PC-3 (cell line): ENCODE data around the gene CTNNA3. TPM values are rescaled to one million over a fixed set of nuclear protein-coding genes. Genes with fewer than 3 reads are reported as not detected.

ENCODE experiments used
- ATAC-seq: fragments of 200-7000 bp; cut with Tn5 transposase; 2 replicates; pipeline ENCODE4 v1.9.1; 2020; ENCODE audit warnings: mild to moderate bottlenecking, moderate library complexity
- BruUV-seq: library from RNA; stranded (reverse); fragments of 400-500 nt; replicated peaks from 2 replicates; lab custom pipeline; 2021; lab: Mats Ljungman, UMichigan
- CTCF ChIA-PET: fragments of 300-600 bp; sonication (Branson Sonifier 250); formaldehyde crosslinking; loops from one replicate; lab custom pipeline; 2022; ENCODE audit warnings: antibody characterized with exemption; lab: Charles Lee
- POLR2A ChIA-PET: fragments of 300-600 bp; sonication (Branson Sonifier 250); formaldehyde crosslinking; loops from one replicate; lab custom pipeline; 2022; ENCODE audit warnings: antibody characterized with exemption; ENCODE audit not compliant: unreplicated experiment; lab: Charles Lee
- DNase-seq: peaks from one replicate; pipeline ENCODE4 v3.0.0-alpha.2; 2015
- H2AFZ ChIP-seq: fragments of 300-600 bp; sonication (generic); 2 replicates; pipeline ENCODE4 v1.6.0; 2016; ENCODE audit warnings: antibody characterized with exemption, low read length
- H3F3A ChIP-seq: fragments of 300-600 bp; sonication (generic); one replicate; pipeline ENCODE4 v1.6.0; 2017; ENCODE audit warnings: antibody characterized with exemption, low read length, control low read depth, mild to moderate bottlenecking; ENCODE audit not compliant: unreplicated experiment
- H3K27ac ChIP-seq: fragments of 300-600 bp; sonication (generic); 2 replicates; pipeline ENCODE4 v1.5.1; 2016; ENCODE audit warnings: mild to moderate bottlenecking, low read length
- H3K27me3 ChIP-seq: fragments of 300-600 bp; sonication (generic); 2 replicates; pipeline ENCODE4 v1.6.1; 2016; ENCODE audit warnings: low read length, mixed read lengths
- H3K36me3 ChIP-seq: fragments of 300-600 bp; sonication (generic); 2 replicates; pipeline ENCODE4 v1.6.1; 2016; ENCODE audit warnings: low read depth, mixed run types, low read length, mixed read lengths
- H3K4me1 ChIP-seq: fragments of 300-600 bp; sonication (generic); 2 replicates; pipeline ENCODE4 v1.5.1; 2016; ENCODE audit warnings: low read length; ENCODE audit not compliant: insufficient read depth
- H3K4me2 ChIP-seq: fragments of 300-600 bp; sonication (generic); 2 replicates; pipeline ENCODE4 v1.6.0; 2016; ENCODE audit warnings: low read length
- H3K4me3 ChIP-seq: fragments of 300-600 bp; sonication (generic); 2 replicates; pipeline ENCODE4 v1.5.1; 2016; ENCODE audit warnings: mild to moderate bottlenecking, low read length, mixed read lengths
- H3K79me2 ChIP-seq: fragments of 300-600 bp; sonication (generic); 2 replicates; pipeline ENCODE4 v1.6.1; 2017; ENCODE audit warnings: low read length, mixed read lengths
- H3K9ac ChIP-seq: fragments of 300-600 bp; sonication (generic); 2 replicates; pipeline ENCODE4 v1.6.0; 2016; ENCODE audit warnings: mild to moderate bottlenecking, low read length
- H3K9me2 ChIP-seq: fragments of 300-600 bp; sonication (generic); replicated peaks from 2 replicates; pipeline ENCODE4 v1.6.1; 2016; ENCODE audit warnings: mixed run types, low read length, mixed read lengths
- H3K9me3 ChIP-seq: fragments of 300-600 bp; sonication (generic); 2 replicates; pipeline ENCODE4 v1.6.1; 2016; ENCODE audit warnings: low read length, mixed read lengths
- H4K20me1 ChIP-seq: fragments of 300-600 bp; sonication (generic); 2 replicates; pipeline ENCODE4 v1.6.1; 2016; ENCODE audit warnings: low read length, mixed read lengths
- CTCF ChIP-seq: fragments of 300-600 bp; sonication (generic); conservative IDR thresholded peaks from 2 replicates; pipeline ENCODE4 v1.5.1; 2017; ENCODE audit warnings: antibody characterized with exemption, low read depth, mild to moderate bottlenecking, low read length
- EZH2 ChIP-seq: fragments of 300-600 bp; sonication (generic); IDR thresholded peaks from one replicate; pipeline ENCODE4 v1.6.1; 2017; ENCODE audit warnings: antibody characterized with exemption, mild to moderate bottlenecking, low read length; ENCODE audit not compliant: unreplicated experiment
- EZH2phosphoT487 ChIP-seq: fragments of 300-600 bp; sonication (generic); IDR thresholded peaks from 2 replicates; pipeline ENCODE4 v1.6.1; 2018; ENCODE audit warnings: mild to moderate bottlenecking, antibody characterized with exemption, low read length, borderline replicate concordance
- intact Hi-C: fragments of 100-400 bp; cut with micrococcal nuclease; formaldehyde crosslinking; loops from 2 replicates; pipeline ENCODE4 v1.9.0; 2023
- total RNA-seq: library from RNA; depleted of rRNA; stranded (reverse); fragments of >200 nt; gene quantifications from 2 replicates; pipeline ENCODE4 v1.2.3, GENCODE V29; 2014

The CTNNA3 gene
- total RNA-seq, 1 experiment from 2014 or later: 1.9 TPM

- CTCF ChIA-PET: no interaction called here
- Histone ChIP-seq H3K79me2 (no peaks in the 10 kb centered on the region), H3K27me3 (no peaks in the 10 kb centered on the region), H3K27ac (no peak overlapping the region), H3K9ac (no peak overlapping the region), H4K20me1 (no peaks in the 10 kb centered on the region), H2AFZ (no peak overlapping the region), H3K9me3 (no peaks in the 10 kb centered on the region), H3K4me1 (peaks cover 12% of the 10 kb centered on the region), H3K4me3 (no peak overlapping the region), H3F3A (no peaks in the 10 kb centered on the region), H3K4me2 (no peak overlapping the region), H3K9me2 (no peaks in the 10 kb centered on the region), H3K36me3 (no peaks in the 10 kb centered on the region)
- no peak for ATAC-seq
- POLR2A ChIA-PET: no interaction called here
- no TSS peak for BruUV-seq
- TF ChIP-seq EZH2phosphoT487: no peak
- no peak for TF ChIP-seq EZH2
- no peak for TF ChIP-seq CTCF
- no peak for DNase-seq
- intact Hi-C loops: no loop called here
Measured at GRCh38 chr10:66848856-66849255, 847.1 kb downstream of the CTNNA3 start.

GRCh38 chr10:66844176-66844942, 851.6 kb downstream of the CTNNA3 start:
- Histone ChIP-seq H3K27me3 (no peaks in the 10 kb centered on the region), H3F3A (no peaks in the 10 kb centered on the region), H4K20me1 (no peaks in the 10 kb centered on the region), H3K4me2 (peak overlapping the region; percentile 12), H3K36me3 (no peaks in the 10 kb centered on the region), H3K4me3 (no peak overlapping the region), H3K27ac (peak overlapping the region; percentile 35), H3K9ac (no peak overlapping the region; the same call in 1 of the 2 replicates), H3K79me2 (no peaks in the 10 kb centered on the region), H3K9me2 (no peaks in the 10 kb centered on the region), H3K4me1 (peaks cover 26% of the 10 kb centered on the region), H3K9me3 (no peaks in the 10 kb centered on the region), H2AFZ (0 out of 2 replicates have a peak overlapping the region, but pooled peaks have one; percentile 16)
- peak; percentile 68 for TF ChIP-seq CTCF
- TF ChIP-seq EZH2phosphoT487: no peak
- CTCF ChIA-PET: no interaction called here
- POLR2A ChIA-PET: no interaction called here
- BruUV-seq: no TSS peak
- ATAC-seq (peak; percentile 97), DNase-seq (peak; percentile 96)
- intact Hi-C loops: loop anchor here (1.0 to 5.0 kb wide), 5 partner anchors 16 to 537 kb away; partner anchors contain the start of gene LRRTM3

DNA sequence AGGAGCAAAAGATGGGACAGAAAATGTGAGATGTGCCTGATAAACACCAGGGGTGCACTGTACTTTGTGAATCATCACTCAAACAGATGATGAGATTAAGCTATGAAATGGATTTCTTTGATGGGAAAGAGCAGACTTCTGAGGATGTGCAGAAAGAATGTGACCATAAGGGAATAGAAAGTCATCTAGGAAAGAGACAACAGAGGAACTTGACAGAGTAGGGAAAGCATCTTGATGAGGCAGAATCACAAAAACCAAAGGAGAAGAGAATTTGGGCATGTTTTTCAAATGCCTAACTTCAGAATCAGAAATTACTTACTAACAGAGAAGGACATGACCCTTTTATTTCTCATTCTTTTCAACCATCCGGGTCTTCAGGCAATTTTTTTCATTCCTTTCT, 852.6 kb downstream of the CTNNA3 start:
- Histone ChIP-seq H3K27me3 (no peaks in the 10 kb centered on the region), H3K79me2 (no peaks in the 10 kb centered on the region), H3K9me2 (no peaks in the 10 kb centered on the region), H3K9me3 (no peaks in the 10 kb centered on the region), H3K9ac (no peak overlapping the region), H3K4me2 (no peak overlapping the region), H3F3A (no peaks in the 10 kb centered on the region), H2AFZ (no peak overlapping the region), H3K36me3 (no peaks in the 10 kb centered on the region), H3K4me1 (peaks cover 26% of the 10 kb centered on the region), H4K20me1 (no peaks in the 10 kb centered on the region), H3K27ac (no peak overlapping the region), H3K4me3 (no peak overlapping the region)
- peak; percentile 31 for ATAC-seq
- CTCF ChIA-PET: interaction anchor here (0.6 kb wide), 1 partner anchor 29 kb away, joined by 3 read pairs; no protein-coding TSS in a partner anchor
- POLR2A ChIA-PET: interaction anchor here (0.7 kb wide), 1 partner anchor 33 kb away, joined by 5 read pairs; no protein-coding TSS in a partner anchor
- intact Hi-C loops: loop anchor here (5.0 kb wide), 3 partner anchors 46 to 536 kb away; partner anchors contain the start of gene LRRTM3
- DNase-seq: peak; percentile 70
- no TSS peak for BruUV-seq
- TF ChIP-seq CTCF (0 out of 2 replicates have a peak, but pooled peaks have one; percentile 29), EZH2 (no peak)
